Measurements from ENCODE around the gene ASCL5. TPM values are rescaled to one million over a fixed set of nuclear protein-coding genes. Genes with fewer than 3 reads are reported as not detected.
A peak's percentile ranks its signal among the peaks of the same experiment; 100 is the strongest.

The ASCL5 gene
- polyA plus RNA-seq, 1 donor (not counting 4 experiments of a cell fraction or from before 2014, with no cell fraction given), result not detected

- H3K79me2 ChIP-seq (ENCODE audit: control insufficient read depth, insufficient read depth, low read length), result peaks cover 3% of the 10 kb centered on the region
- H3K9me3 ChIP-seq (ENCODE audit: control insufficient read depth, low read depth, low read length), result no peaks in the 10 kb centered on the region
- peak within 1 kb of the TSS; percentile 60 to 74 (median 71) for H3K4me3 ChIP-seq (ENCODE audit: control insufficient read depth in 2 of 3, extremely low read depth in 1 of 3, insufficient read depth in 2 of 3, low read depth in 1 of 3, low read length in 3 of 3)
- H2AFZ ChIP-seq (ENCODE audit: control insufficient read depth, low read length), result peak within 1 kb of the TSS; percentile 98
- peak within 1 kb of the TSS; percentile 99 for H3K4me2 ChIP-seq (ENCODE audit: control insufficient read depth, extremely low read depth, insufficient read depth, low read depth, low read length)
- H3K27ac ChIP-seq (ENCODE audit: control insufficient read depth, insufficient read depth, low read length), result peak within 1 kb of the TSS; percentile 53
- H3K36me3 ChIP-seq (ENCODE audit: control insufficient read depth in 2 of 2, extremely low read depth in 1 of 2, insufficient read depth in 2 of 2, low read length in 2 of 2), result peaks cover 5 to 6% of the 10 kb centered on the region in 2 experiments
- peaks cover 9% of the 10 kb centered on the region for H3K27me3 ChIP-seq (ENCODE audit: control insufficient read depth, extremely low read depth, insufficient read depth, low read length)
- dilution Hi-C loops (cut with MboI; ENCODE audit: extremely low pct_ligation_motif_present, low sequenced_read_pairs), result no loop called here
- peak within 1 kb of the TSS; percentile 68 for H3K9ac ChIP-seq (ENCODE audit: control insufficient read depth, extremely low read depth, insufficient read depth, low read length)
- peaks cover 10% of the 10 kb centered on the region for H3K4me1 ChIP-seq (ENCODE audit: control insufficient read depth, extremely low read depth, insufficient read depth, low read length)
- peak; percentile 59 for DNase-seq (ENCODE audit: low read depth, low spot score)
- no peaks in the 10 kb centered on the region for H4K20me1 ChIP-seq (ENCODE audit: control insufficient read depth, extremely low read depth, insufficient read depth, low read length)
- TF ChIP-seq EZH2 (IDR thresholded peaks at IDR 0.05; ENCODE audit: low read length), result no peak
- no peak for TF ChIP-seq CTCF (optimal IDR thresholded peaks at IDR 0.05 in 1 of 3, IDR thresholded peaks at IDR 0.05 in 1 of 3, conservative IDR thresholded peaks at IDR 0.05 in 1 of 3; ENCODE audit: extremely low read depth in 1 of 3, insufficient read depth in 2 of 3, low read length in 3 of 3)
- H3K9me1 ChIP-seq (ENCODE audit: control insufficient read depth, extremely low read depth, insufficient read depth, low read length), result no peaks in the 10 kb centered on the region
- peak; percentile 53 for FAIRE-seq
These were observed 27.6 kb upstream of the ASCL5 start, which contains the start of gene TMEM9 for GRCh38 chr1:201154389-201155165. Gene TMEM9 (minus strand): TSS chr1:201154474. CDS start chr1:201153923, 551 bp downstream.

GRCh38 chr1:201153474-201154388 lies 26.7 kb upstream of the ASCL5 start:
- FAIRE-seq, result no peak
- H4K20me1 ChIP-seq (ENCODE audit: control insufficient read depth, extremely low read depth, insufficient read depth, low read length), result no peaks in the 10 kb centered on the region
- H3K9me1 ChIP-seq (ENCODE audit: control insufficient read depth, extremely low read depth, insufficient read depth, low read length), result no peaks in the 10 kb centered on the region
- peak overlapping the region; percentile 68 for H3K9ac ChIP-seq (ENCODE audit: control insufficient read depth, extremely low read depth, insufficient read depth, low read length)
- dilution Hi-C loops (cut with MboI; ENCODE audit: extremely low pct_ligation_motif_present, low sequenced_read_pairs), result no loop called here
- H3K27ac ChIP-seq (ENCODE audit: control insufficient read depth, insufficient read depth, low read length), result peak overlapping the region; percentile 1
- DNase-seq (ENCODE audit: low read depth, low spot score), result no peak
- H3K36me3 ChIP-seq (ENCODE audit: control insufficient read depth in 2 of 2, extremely low read depth in 1 of 2, insufficient read depth in 2 of 2, low read length in 2 of 2), result peaks cover 6% of the 10 kb centered on the region in 2 experiments
- H3K9me3 ChIP-seq (ENCODE audit: control insufficient read depth, low read depth, low read length), result no peaks in the 10 kb centered on the region
- peak overlapping the region; percentile 60 to 71 (median 68) for H3K4me3 ChIP-seq (ENCODE audit: control insufficient read depth in 2 of 3, extremely low read depth in 1 of 3, insufficient read depth in 2 of 3, low read depth in 1 of 3, low read length in 3 of 3)
- TF ChIP-seq CTCF (optimal IDR thresholded peaks at IDR 0.05 in 1 of 3, IDR thresholded peaks at IDR 0.05 in 1 of 3, conservative IDR thresholded peaks at IDR 0.05 in 1 of 3; ENCODE audit: extremely low read depth in 1 of 3, insufficient read depth in 2 of 3, low read length in 3 of 3), result no peak
- no peak for TF ChIP-seq EZH2 (IDR thresholded peaks at IDR 0.05; ENCODE audit: low read length)
- H3K27me3 ChIP-seq (ENCODE audit: control insufficient read depth, extremely low read depth, insufficient read depth, low read length), result peaks cover 9% of the 10 kb centered on the region
- H3K4me1 ChIP-seq (ENCODE audit: control insufficient read depth, extremely low read depth, insufficient read depth, low read length), result peaks cover 10% of the 10 kb centered on the region
- H3K4me2 ChIP-seq (ENCODE audit: control insufficient read depth, extremely low read depth, insufficient read depth, low read depth, low read length), result peak overlapping the region; percentile 95
- H3K79me2 ChIP-seq (ENCODE audit: control insufficient read depth, insufficient read depth, low read length), result peaks cover 3% of the 10 kb centered on the region
- H2AFZ ChIP-seq (ENCODE audit: control insufficient read depth, low read length), result peak overlapping the region; percentile 92
